GM21367 (cell line): Measurements from ENCODE around the gene AKT2.
A peak's percentile ranks its signal among the peaks of the same experiment; 100 is the strongest.
"Not testable (repeated sequence)": the region's sequence is repeated elsewhere in the genome, so short reads cannot be mapped to it uniquely, and the experiment has no call there.

Source experiments
- ATAC-seq: cut with Tn5 transposase; IDR thresholded peaks from one replicate; pipeline ENCODE4 v1.9.1; 2021; ENCODE audit not compliant: unreplicated experiment

The AKT2 gene

DNA sequence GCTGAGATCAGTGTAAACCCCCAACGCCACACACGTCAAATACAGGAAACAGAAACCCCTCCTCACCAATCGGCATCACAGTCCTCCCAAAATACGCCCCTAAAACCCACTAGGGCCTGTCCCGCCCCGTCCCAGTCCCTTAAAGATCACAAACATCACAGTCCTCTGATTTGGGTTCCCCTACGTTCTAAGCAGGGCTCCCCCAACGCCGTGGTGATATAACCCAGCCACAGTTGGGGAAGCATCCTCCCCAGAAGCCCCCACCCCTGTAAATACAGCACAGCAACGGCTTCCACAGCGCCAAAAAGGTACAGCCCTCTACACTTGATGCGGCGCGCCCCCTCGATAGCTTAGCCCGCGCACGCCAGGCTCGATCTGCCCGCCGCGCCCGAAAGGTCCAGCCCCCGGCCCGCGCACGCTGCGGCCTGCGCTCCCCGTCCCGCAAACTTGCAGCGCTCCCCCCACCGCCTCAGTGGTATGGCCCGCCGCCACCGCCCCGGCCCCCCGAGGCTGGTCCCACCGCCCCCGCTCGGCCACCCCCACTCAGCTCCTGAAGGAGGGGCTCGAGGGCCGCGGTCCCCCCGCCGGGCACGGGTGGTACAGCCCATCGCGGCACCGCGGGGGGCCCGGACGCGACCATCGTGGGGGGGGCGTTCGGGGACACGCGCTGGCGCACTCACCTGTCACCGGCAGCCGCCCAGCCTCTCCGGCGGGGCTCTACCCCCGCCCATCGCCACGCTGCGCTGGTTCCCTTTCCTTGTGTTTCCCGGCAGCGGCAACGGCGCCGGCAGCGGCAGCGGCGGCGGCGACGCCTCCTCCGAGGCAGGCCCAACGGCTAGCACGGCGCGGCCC lies at the start of gene AKT2:
Gene AKT2, minus strand, starts transcription at position 845 of the 852 bp plus-strand sequence. CDS start 20,078 bp downstream, outside the sequence.
- peak; percentile 27 for ATAC-seq

- not testable (repeated sequence) for ATAC-seq
Observed at GRCh38 chr19:40333083-40333482, 47.9 kb upstream of the AKT2 start.

DNA sequence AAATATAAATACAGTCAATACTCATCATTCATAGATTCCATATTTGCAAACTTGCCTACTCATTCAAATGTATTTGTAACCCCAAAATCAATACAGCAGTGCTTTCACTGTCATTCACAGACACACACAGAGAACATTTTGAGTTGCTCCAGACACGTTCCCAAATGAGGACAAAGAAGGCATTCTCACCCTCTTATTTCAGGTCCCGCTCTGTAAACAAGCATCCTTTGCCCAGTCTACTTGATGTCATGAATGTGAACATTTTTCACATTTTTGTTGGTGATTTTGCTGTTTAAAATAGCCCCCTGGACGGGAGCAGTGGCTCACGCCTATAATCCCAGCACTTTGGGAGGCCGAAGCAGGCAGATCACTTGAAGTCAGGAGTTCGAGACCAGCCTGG lies 47.5 kb upstream of the AKT2 start:
- ATAC-seq, result no peak

- no peak for ATAC-seq
Observed at GRCh38 chr19:40331052-40331451, 45.9 kb upstream of the AKT2 start.

- no peak for ATAC-seq
Observed at GRCh38 chr19:40326201-40326600, 41.1 kb upstream of the AKT2 start.

DNA sequence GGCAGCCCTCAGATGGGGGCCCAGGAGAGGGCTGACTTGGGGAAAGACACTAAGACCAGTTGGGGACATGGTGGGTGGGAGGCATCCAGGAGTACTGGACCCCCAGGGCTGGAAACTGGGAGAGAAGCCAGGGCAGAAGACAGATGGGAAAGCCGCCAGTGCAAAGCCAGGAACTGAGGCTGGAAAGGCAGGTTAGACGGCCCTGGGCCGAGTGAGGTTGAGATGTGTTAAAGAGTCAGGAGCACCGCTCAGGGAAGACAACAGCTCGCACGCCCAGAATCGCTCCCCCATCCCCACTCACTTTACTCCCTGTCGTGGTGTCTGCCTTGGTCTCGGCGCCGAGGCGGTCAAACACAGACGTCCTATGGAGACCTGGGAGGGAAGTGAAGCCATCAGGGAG lies 38.6 kb upstream of the AKT2 start:
- ATAC-seq, result no peak

- ATAC-seq, result no peak
Observed at GRCh38 chr19:40322951-40323615, 37.9 kb upstream of the AKT2 start.

DNA sequence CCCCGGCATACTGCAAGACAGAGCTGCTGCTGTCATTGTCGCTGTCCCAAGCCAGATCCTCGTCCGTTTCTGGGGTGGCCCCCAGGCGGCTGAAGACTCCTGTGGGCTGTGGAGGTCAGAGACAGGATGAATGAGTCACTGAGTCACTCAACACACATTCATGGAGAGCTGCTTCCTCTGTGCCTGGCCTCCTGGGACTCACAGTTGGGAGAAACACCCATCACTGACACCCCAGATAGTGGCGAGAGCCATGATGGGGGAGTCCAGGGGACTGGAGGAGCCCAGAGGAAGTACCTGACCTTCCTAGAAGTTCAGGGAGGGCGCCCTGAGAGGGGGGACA lies 37.1 kb upstream of the AKT2 start:
- no peak for ATAC-seq

- ATAC-seq, result no peak
Observed at GRCh38 chr19:40321566-40322270, 36.6 kb upstream of the AKT2 start.

DNA sequence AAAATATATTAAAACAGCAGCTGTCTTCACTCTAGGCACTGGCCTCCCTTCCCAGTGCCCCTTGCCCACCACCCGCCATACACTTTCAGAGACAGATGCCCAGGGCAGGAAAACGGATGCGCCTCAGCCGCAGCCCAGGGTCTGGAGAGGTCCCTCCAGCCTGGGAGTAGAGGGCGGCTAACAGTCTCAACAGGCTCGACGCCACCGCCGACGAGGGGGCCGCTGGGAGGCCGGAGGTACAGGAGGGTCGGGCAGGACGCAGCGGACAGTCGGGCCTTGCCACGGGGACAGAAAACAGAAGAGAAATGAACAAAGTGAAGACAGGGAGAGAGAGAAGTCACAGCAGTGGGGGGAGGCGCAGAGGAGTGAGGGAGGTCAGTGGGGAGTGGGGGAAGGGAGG lies 35.9 kb upstream of the AKT2 start:
- ATAC-seq, result no peak

GRCh38 chr19:40320558-40320935 lies 35.4 kb upstream of the AKT2 start:
- no peak for ATAC-seq

DNA sequence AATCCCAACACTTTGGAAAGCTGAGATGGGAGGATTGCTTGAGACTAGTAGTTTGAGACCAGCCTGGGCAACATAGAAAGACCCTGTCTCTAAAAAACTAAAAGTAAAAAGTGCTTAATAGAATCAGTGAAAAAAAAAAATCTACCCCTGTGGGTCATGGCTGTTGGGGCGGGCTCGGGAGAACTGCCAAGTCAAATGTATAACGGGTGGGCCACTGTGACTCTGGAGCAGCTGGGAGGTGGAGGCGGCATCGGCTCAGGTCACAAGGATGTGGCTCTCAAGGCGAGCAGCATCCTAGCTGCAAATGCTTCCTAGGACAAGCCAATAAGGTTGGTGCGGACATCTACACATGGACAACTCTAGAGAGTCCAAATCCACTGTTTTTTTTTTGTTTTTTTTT lies 32.2 kb upstream of the AKT2 start:
- no peak for ATAC-seq

GRCh38 chr19:40315812-40316470 lies 30.8 kb upstream of the AKT2 start:
- ATAC-seq, result no peak

- ATAC-seq, result no peak
Observed at GRCh38 chr19:40314656-40315055, 29.5 kb upstream of the AKT2 start.

- no peak for ATAC-seq
Observed at GRCh38 chr19:40313229-40313983, 28.3 kb upstream of the AKT2 start.

GRCh38 chr19:40312533-40312932 lies 27.4 kb upstream of the AKT2 start:
- no peak for ATAC-seq

GRCh38 chr19:40309666-40310065 lies 24.5 kb upstream of the AKT2 start:
- ATAC-seq, result no peak

- ATAC-seq, result no peak
Observed at GRCh38 chr19:40305403-40305802, 20.3 kb upstream of the AKT2 start.

DNA sequence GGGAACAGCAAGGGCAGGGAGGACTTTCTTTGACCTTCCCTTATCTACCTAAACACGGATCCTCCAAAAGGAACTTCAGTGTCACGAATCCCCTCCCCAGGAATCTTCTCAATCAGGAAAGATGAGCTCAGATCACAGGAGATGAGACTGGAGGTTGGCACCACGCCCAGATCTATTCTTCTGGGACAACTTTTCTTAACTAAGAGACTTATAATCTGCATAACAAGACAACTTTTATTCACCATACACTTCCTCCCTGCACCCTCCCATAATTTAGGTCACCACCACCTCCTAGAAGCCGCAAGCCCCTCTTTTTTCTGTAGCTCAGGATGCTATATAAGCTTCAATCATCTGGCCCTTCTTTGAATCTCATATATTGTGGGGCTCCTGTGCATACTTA lies 19.2 kb upstream of the AKT2 start:
- ATAC-seq, result no peak

- ATAC-seq, result no peak
Observed at GRCh38 chr19:40303765-40304164, 18.6 kb upstream of the AKT2 start.
